GM18861 (cell line): ENCODE data around the gene BACH2.
"Not testable (repeated sequence)": the region's sequence is repeated elsewhere in the genome, so short reads cannot be mapped to it uniquely, and the experiment has no call there.

Source experiments
- ATAC-seq: cut with Tn5 transposase; IDR thresholded peaks from one replicate; pipeline ENCODE4 v1.9.1; 2021; ENCODE audit not compliant: unreplicated experiment

BACH2 gene

DNA sequence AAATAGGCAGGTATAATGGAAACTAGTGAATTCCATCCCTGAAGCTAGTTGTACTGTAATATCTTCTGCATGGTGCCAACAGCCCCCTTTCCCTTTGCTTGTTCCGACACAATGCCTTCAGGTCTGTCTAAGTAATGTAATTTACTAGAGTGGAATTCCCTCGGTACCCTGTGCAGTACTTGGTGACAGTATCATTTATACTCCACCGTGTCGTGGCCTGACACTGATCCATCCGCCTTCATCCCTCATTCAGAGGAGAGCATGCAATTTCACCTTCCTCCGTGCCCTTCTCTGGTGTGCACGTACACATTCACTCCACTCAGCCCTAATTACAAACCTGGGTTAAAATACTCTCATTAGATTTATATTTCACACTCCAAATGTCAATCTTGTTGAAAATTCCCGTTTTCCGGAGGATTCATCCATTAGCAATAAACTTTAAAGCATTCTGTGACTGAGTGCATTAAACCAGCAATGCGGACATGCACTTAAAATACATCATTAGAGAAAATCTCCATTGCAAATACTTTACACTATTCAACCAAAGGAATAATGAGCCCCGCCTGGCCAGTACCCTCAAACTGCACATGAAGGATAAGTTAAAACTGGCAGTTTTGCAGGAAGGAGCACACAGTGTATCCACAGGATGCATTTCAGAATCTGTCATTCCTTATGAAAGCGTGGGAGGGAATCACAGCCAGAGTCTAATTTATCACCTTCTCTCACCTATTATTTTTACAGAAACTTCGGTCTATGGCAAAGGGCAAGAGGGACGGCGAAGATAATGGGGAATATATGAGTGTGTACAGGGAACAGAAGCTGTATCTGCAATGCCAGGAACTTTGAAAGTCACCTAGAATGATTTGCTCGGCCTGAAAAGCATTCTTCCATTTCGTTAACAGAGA, 219.9 kb downstream of the BACH2 start:
- no peak for ATAC-seq

DNA sequence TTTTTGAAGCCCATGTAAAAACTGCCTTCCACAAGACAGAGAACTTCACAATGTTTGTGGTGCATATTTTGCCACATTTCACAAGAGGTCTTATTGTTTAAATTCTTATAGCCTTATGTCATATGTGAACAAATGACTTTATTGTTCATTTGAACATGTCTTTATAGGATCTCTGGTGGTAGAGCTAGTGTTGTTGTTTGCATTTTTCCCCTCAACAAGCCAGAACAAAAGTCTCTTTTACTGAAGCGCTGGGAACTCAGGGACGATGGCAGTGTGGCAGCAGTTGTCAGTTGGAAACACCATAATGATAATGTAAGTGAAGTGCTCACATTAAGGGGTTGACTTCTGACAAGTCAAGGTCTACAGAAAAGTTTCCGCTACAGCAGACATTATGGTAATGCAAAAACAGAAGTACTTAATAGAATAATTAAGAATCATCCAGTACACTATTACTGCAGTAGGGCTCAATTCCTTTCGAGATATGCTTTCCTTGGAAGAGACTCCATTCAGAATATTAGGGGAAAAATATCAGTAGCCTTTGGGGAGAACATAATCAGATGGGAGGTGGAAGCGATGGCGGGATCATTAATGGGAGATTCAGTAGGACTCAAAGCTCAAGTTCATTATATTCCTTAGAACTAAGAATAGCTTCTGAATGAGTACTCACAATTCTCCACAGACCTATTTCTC, 222.3 kb downstream of the BACH2 start:
- ATAC-seq, result no peak

DNA sequence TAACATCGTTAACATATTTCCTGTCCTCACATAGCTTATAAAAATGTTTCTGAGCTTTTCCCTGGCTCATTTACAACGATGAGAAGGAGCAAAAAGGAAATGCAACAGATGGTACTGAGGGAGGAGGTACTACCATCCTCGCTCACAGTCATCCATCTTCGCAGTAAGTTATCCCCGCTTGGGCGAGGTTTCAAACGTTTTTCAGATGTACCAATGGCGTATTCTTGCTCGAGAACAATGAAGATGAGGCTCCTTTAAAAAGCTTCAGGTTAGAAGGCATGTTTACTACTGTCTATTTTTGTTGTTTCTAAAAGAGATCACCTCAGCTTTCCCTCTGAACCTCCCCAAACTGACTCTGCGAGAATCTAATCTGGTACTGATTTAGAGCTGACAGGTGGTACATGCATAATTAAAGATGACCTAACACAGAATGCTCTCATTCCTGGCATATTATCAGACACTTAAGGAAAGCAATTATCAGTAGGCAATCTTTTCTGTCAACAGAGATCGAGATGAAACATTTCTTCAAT, 223.6 kb downstream of the BACH2 start:
- no peak for ATAC-seq

GRCh38 chr6:90072501-90072900, 224.1 kb downstream of the BACH2 start:
- no peak for ATAC-seq

DNA sequence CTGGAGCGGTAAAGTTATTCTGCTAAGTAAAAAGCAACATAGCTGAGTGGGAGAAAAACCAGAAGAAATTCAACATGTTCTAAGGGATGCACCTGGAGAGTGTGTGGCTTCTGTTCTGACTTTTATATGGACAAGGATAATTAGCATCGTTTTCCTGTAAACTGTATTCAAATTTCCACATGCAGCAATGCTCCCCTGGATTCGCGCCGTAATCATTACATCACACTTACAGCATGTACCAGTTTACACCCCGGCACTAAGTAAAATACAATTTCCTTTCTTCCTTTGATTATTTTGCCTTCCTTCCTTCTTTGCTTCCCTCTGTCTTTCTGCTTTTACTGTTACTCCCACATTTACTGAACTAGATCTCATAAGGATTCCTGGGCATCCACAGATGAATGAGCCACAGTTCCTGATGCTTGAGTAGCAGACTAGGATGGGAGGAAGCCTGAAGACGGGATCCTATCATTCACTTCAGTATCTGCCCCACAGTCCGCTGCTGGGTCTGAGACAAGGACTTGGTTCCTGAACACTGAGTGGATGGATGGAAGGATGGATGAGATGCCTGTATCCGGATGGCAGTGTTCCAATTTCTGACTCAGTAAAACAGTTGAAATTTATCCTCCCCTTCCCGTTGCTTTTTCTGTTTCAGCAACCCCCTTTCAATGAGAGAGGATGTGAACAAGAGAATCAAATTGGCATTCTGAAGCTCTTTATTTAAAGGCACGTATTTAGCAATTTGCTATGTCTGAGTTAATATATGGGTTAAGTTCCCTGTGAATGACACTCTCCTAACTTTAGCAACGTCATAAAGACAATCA, 227.7 kb downstream of the BACH2 start:
- no peak for ATAC-seq

- no peak for ATAC-seq
Measured at GRCh38 chr6:90068264-90068663, 228.4 kb downstream of the BACH2 start.

DNA sequence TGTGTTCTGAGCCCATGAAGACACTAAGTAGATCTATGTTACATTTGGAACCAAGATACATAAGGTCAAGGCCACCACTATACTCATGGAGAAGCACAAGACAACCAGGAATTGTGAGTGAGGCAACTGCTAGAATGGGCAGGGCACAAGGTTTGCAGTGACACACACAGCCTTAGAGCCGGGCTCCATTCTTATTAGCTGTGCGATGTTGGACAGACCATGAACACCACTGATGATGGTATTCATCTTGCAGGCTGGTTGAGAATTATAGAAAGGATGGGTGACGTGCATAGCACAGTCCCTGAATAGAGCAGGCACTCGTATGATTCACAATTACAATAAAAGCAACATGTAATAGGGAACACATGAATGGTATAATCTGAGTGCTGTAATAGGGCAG, 229.9 kb downstream of the BACH2 start:
- no peak for ATAC-seq

- ATAC-seq, result no peak
Measured at GRCh38 chr6:90065173-90065572, 231.5 kb downstream of the BACH2 start.

DNA sequence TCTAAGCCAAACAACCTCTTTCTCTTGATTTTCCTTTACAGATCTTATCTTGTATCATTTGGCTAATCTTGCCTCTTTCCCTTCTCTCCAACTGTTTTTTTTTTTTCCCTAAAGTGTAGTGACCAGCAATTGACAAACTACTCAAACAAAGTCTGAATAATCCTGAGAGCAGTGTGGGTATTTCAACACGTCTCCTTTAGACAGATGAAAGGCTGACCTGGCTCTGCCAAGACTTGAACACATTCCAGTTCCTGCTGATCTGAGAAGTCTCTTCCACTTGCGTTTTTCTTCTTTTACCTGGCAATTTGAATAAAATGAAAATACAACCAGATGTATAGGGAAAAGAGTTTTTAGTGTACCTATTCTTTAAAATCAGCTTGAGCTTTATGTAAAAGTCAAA, 234.0 kb downstream of the BACH2 start:
- ATAC-seq, result no peak

DNA sequence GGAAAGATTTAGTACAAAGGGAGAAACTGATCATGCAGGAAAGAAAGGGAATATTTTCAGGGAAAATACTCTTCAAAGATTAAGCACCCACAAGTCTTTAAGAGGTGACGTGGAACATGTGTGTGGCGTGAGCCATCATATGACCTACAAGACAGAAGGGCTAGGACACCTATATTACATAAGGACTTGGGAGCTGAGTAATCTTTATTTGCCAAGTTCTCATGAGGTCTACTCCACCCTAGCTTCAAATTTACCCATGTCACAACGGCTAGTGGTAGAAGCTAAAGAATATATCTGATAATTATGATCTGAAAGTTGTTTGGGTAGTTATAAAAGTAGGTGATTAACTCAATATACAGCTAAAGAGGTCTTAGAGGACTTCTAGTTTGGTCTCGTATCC, 234.6 kb downstream of the BACH2 start:
- ATAC-seq, result no peak

GRCh38 chr6:90059178-90059577, 237.5 kb downstream of the BACH2 start:
- ATAC-seq, result not testable (repeated sequence)

DNA sequence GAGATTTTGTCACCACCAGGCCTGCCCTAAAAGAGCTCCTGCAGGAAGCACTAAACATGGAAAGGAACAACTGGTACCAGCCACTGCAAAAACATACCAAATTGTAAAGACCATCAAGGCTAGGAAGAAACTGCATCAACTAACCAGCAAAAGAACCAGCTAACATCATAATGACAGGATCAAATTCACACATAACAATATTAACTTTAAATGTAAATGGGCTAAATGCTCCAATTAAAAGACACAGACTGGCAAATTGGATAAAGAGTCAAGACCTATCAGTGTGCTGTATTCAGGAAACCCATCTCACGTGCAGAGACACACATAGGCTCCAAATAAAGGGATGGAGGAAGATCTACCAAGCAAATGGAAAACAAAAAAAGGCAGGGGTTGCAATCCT, 240.7 kb downstream of the BACH2 start:
- not testable (repeated sequence) for ATAC-seq

DNA sequence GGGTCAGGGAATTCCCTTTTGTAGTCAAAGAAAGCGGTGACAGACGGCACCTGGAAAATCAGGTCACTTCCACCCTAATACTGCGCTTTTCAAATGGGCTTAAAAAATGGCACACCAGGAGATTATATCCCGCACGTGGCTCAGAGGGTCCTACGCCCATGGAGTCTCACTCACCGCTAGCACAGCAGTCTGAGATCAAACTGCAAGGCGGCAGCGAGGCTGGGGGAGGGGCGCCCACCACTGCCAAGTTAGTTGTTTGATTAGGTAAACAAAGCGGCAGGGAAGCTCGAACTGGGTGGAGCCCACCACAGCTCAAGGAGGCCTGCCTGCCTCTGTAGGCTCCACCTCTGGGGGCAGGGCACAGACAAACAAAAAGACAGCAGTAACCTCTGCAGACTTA, 242.4 kb downstream of the BACH2 start:
- not testable (repeated sequence) for ATAC-seq

GRCh38 chr6:90053614-90054013, 243.0 kb downstream of the BACH2 start:
- no peak for ATAC-seq

DNA sequence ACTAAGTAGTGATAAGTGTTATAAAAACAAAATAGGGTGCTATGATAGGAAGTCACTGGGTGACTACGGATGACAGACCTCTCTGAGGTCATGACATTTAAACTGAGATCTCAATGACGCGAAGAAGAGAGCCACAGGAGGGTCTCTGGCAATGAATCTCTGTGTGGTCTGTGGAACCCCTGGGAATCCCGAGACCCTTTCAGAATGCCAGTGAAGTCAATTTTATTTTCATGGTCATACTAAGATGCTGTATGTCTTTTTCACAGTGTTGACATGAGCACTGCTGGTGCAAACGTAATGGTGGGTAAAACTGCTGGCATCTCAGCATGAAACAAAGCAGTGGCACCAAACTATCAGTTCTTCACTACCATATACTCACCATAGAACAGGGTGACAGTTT, 247.3 kb downstream of the BACH2 start:
- no peak for ATAC-seq

GRCh38 chr6:90048206-90048967, 248.3 kb downstream of the BACH2 start:
- ATAC-seq, result no peak

DNA sequence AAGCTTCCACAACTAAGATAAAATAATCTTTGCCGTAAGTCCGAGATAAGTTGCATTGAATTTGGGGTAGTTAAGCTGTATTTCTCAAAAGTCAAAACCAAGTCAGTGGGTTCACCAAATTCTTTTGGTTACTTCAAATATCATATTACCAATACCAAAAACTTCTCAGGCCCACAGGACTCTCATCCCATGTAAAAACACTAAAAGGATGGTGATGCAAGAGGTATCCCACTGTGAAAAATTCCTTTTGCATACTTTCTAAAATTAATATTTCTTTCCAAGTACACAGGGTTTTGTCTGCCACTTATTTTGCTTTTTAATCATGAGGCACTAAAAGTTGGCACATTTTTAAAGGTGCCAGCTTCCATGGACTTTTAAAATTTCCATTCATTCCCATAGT, 251.1 kb downstream of the BACH2 start:
- ATAC-seq, result no peak

GRCh38 chr6:90044833-90045381, 251.7 kb downstream of the BACH2 start:
- no peak for ATAC-seq

DNA sequence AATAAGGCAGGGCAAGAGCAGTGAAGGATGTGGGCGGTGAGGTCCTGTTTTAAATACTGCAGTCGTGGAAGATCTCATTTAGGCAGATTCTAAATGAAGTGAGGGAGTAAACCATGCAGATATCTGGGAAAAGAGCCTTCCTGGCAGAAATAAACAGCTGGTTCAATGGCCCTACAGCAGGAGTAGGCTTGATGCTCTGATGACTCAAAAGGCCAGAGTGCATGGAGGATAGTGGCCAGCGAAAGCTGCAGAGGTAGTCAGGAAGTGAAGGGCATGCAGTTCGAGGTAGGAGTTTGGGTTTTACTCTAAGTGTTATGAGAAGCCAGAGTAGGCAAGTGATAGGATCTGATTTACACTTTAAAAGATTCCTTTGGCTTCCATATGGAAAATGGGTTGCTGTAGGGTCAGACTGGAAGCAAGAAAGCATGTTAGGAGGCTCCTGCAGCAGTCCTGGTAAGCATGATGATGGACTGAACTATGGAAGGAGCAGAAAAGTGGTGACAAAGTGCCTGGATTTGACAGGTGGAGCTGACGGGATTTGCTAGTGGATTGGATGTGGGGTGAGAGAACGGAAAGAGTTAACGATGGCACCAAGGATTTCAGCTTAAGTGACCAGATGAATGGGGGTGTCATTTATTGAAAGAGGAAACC, 252.3 kb downstream of the BACH2 start:
- no peak for ATAC-seq

GRCh38 chr6:90040931-90041330, 255.7 kb downstream of the BACH2 start:
- no peak for ATAC-seq
